ENCODE measurements around the gene RSAD1.

RSAD1 gene

GRCh38 chr17:50498021-50498874 is 19.6 kb downstream of the RSAD1 start:
- no peak for DNase-seq

GRCh38 chr17:50499270-50499669 is 20.6 kb downstream of the RSAD1 start:
- DNase-seq = no peak

DNA sequence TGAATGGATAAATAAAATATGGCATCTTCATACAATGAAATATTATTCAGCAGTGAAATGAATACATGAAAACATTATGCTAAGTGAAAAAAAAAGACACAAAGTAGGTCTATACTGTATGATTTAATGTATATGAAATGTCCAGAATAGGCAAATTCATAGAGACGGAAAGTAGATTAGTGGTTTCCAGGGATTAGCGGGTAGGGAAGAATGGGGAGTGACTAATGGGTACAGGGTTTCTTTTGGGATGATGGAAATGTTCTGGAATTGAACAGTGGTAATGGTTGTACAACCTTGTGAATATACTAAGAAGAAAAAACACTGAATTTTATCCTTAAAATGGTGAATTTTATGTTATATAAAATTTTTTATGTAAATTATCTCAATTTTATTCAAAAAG is 21.1 kb downstream of the RSAD1 start:
- DNase-seq = no peak

DNA sequence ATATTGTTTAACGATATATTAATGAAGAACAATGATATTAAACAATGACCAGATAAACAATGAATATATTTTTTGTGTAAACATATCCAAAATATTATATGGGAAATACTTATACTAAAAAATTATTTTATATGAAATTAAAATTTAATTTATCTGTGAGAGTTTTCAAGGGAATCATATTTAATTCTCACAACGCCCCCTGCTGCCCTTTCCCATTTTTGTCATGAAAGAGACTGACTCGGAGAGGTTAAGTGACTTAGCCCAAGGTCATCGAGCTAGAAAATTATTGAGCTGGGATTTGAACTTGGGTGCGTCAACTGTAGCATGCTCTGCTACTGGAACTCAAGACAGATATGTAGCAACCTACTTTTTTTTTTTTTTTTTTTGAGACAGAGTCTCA is 22.4 kb downstream of the RSAD1 start:
- DNase-seq = no peak

DNA sequence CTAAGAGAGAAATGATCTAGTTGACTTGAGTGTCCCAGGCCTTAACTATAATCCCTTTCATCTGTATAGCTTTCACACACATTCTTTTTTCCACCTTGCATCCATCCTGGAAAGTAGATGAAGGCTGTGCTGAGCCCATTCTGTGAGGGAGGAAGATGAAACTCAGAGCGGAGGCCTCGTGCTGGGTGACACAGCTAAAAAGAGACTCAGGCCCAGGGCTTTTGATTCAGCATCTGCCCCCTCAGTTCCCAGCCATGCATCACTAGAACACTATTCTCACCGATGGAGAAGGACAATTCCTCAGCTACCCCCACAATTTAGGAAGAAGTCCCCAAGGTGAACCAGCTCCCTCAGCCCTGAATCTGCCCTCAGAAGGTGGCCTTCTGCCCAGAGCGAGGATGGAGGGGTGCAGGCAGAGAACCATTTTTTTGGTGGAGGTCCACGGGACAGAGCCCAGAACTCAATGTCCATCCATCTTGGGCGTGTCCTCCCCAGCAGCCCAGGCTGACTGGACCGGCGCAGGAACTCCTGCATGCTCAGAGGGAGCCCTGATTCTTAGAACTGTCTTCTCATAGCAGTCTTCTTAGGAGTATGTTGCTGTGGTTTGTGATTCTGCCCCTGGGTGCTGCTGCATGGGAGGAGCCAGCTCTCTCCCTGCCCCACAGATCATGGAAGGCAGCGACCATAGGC is 23.8 kb downstream of the RSAD1 start:
- no peak for DNase-seq

GRCh38 chr17:50505591-50506130 is 27.0 kb downstream of the RSAD1 start:
- no peak for DNase-seq

- no peak for DNase-seq
These were observed 27.6 kb downstream of the RSAD1 start for GRCh38 chr17:50506298-50506697.

DNA sequence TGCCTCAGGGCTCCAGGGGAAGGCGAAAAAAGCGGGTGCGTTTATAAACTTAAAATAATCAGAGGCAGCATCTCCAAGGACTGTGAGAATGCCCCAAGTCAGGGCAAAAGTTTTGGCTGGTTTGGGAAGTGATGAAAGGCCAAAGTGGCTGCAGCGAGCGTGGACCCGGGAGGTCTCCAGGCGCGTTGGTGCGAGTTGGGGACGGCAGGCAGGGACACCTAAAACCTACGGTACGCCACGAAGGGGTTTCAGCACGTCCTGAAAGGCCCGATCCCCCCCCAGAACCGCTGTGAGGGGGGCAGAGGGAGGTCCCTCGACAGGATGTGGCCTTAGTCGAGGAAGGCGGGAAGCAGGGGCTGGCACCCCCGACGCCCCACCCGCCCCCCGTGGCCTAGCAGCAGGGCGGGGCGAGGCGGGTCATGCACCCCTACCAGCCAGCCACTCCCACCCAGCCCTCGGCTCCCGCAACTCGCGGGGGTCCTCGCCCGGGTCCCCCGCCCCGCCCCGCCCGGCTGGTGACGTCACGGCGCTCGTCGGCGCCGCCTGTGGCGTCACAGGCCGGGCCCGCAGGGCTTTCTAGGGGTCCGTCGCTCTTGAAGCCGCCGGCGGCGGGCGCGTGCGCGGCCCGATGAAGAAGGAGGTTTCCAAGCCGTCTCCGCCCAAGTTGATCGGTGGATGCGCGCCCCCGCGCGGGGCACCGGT is 29.4 kb downstream of the RSAD1 start, which contains the start of gene MYCBPAP:
Gene MYCBPAP, plus strand, starts transcription at position 569 of the 702 bp plus-strand sequence. CDS start 236 bp downstream, outside the sequence.
- DNase-seq = peak; percentile 65

DNA sequence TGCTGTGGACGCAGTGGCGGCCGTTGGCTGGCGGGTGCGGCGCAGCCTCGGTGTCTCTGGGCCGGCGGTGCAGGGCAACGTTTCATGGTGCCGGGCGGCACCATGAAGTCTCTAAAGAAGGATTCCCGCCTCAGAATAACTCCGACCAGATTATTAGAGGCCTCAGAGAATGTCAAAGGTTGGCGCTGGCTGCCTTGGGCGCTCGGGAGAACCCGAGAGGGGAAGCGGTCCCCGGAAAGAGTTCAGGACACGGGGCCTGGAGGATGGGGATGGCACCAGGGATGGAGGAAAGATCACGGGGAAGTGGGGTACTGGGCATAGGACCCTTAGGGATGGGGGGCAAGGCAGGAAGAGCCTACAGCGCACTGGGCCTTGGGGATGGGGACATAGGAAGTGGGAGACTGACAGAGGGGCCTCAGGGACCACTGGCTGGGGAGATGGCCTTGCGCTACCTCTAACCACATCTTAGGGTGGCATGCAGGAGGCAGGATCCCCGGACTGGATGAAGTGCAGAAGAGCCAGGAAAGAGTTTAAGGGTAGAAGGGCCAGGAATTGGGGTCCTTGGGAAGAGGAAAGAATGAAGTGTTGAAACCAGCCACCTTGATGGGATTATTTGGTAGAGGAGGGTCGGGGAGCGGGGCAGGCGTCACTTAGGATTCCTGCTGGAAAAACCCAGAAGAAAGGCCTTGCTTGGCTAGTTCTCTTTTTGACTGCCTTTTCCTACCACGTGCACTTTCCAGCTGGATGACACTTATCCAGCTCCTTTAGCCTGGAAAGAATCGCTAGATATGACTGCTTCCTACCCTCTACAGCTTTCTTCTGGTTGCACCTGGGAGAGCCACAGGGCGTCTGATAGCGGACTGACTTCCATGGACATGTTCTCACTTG is 30.2 kb downstream of the RSAD1 start:
- DNase-seq = no peak

- DNase-seq = no peak
These were observed 32.4 kb downstream of the RSAD1 start for GRCh38 chr17:50511058-50511457.

- DNase-seq = no peak
These were observed 34.8 kb downstream of the RSAD1 start for GRCh38 chr17:50513495-50513894.

GRCh38 chr17:50514388-50514787 is 35.7 kb downstream of the RSAD1 start:
- no peak for DNase-seq

- no peak for DNase-seq
These were observed 36.5 kb downstream of the RSAD1 start for GRCh38 chr17:50514936-50515702.

- no peak for DNase-seq
These were observed 38.4 kb downstream of the RSAD1 start for GRCh38 chr17:50517011-50517410.

GRCh38 chr17:50517504-50518383 is 39.1 kb downstream of the RSAD1 start:
- no peak for DNase-seq

GRCh38 chr17:50518384-50519023 is 39.8 kb downstream of the RSAD1 start:
- no peak for DNase-seq

DNA sequence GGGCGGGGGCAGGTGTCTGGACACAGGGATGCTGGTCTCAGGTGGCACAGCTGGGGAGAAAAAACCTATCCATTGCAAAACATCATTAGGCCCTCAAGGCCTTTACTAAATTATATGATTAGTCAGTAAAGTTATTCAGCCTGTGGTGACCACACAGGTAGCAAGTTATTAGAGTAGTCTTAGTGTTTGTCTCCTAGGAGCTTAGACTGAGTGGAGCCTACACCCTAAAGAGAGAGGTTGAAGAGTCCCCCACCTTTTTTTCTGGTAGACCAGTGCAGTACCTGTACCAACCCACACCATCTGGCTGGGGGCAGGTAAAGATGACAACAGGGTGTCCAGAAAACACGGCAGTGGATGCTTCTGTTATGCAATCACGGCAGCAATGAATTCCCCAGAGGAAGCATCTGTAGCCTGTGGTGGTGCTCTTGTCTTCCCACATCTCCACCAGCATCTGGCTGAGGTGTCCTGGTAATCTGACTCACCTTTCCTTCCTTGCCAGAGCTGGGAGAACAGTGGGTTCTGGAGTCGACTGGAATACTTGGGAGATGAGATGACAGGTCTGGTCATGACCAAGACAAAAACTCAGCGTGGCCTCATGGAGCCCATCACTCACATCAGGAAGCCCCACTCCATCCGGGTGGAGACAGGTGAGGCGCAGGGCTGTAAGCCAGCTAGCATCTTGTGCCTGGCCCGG is 40.6 kb downstream of the RSAD1 start:
- DNase-seq = no peak

GRCh38 chr17:50520483-50520882 is 41.8 kb downstream of the RSAD1 start:
- DNase-seq = no peak

GRCh38 chr17:50521514-50521913 is 42.9 kb downstream of the RSAD1 start:
- no peak for DNase-seq
